Melanocyte of skin (primary cell): ENCODE measurements around the gene ORMDL3. TPM values are rescaled to one million over a fixed set of nuclear protein-coding genes. Genes with fewer than 3 reads are reported as not detected.

Source experiments
- total RNA-seq, 2 donors: library from RNA; depleted of rRNA; stranded (reverse); fragments of >200 nt; gene quantifications; 2 replicates each; pipeline ENCODE4 v1.2.3, GENCODE V29; 2012

ORMDL3 gene
- total RNA-seq: 10 to 100 TPM; 21.3 to 35.8 TPM

DNA sequence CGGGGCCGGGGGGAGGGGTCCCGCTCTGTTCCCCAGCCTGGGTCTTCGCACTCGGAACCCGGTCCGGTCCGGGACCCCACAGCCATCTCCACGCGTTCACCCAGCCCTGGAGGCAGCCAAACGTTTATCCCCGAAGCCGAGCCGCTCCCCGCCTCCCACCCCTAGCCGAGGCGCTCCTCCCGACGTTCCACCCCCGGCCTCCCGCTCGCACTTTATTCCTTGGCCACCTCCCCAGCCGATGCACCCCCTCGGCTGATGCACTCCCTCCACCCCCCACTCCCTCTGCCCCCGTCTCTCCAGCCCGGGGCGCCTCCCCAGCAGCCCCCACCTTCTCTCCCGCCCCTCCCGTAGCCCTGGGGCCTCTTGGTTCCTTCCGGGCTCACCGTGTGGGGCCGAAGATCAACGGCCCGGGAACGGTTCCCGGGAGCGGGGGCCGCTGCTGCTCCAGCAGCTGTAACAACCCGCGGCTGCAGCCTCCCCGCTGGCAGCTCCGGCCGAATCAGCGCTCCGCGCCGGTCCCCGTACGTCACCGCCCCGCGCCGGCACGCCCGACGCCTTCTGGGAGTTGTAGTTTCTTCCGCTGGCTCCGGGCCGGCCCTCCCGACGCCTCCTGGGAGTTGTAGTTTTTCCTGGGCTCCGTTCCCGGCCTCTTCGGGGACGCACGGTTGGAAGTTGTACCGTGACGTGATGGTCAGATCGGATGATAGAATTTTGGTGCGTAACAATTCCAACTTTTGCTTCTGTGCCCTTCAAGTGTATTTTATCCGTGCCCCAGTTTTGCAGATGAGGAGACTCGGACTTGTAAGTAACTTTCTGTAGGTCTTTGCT, at the start of gene ORMDL3, which contains the start of gene LRRC3C:
Gene ORMDL3, minus strand, starts transcription at position 501 of the 828 bp plus-strand sequence. CDS start 3,398 bp downstream, outside the sequence.
Gene LRRC3C, plus strand, starts transcription at position 632 of the 828 bp plus-strand sequence. CDS start 13,792 bp downstream, outside the sequence.

DNA sequence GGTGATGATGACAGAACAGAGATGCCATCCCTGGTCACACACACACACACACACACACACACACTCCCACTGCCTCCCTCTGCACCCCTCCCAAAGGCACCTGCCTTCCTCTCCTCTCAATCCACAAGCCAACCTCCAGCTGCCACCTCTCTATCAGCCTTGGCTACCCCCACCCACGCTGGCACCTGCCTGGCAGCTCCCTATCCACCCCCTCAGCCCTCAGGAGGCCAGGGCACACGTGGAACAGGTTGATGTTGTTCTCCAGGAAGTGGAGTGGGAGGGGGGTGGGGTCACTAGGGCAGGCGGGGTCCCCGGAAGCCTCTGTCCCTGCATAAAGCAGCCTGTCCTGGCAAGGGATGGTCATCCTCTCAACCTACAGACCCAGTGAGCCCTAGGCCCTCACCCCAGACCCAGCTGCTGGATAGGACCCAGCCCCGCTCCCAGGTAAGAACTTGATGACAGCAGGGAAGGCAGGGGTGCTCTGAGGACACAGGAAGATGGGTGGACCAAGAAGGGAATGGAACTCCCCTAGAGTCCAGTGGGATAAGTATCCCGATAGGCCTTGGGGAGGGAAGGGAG, 35.3 kb upstream of the ORMDL3 start, which contains the start of gene GSDMA:
Gene GSDMA, plus strand, starts transcription at position 363 of the 579 bp plus-strand sequence. CDS start 2,684 bp downstream, outside the sequence.

Other genes starting within 250 kb of the ORMDL3 start
- gene PGAP3, start 239.5 kb downstream of the ORMDL3 start, total RNA-seq: 1 to 10 TPM; 4.0 to 8.3 TPM
- gene ERBB2, start 227.5 kb downstream of the ORMDL3 start, total RNA-seq: 10 to 100 TPM; 29.0 to 32.7 TPM
- gene MIEN1, start 197.1 kb downstream of the ORMDL3 start, total RNA-seq: 10 to 100 TPM; 19.6 to 26.8 TPM
- gene GRB7, start 189.7 kb downstream of the ORMDL3 start, total RNA-seq: under 1 TPM in 1 of 2 donors, not detected in 1; 0.33 TPM
- gene IKZF3, start 63.3 kb downstream of the ORMDL3 start, total RNA-seq: not detected
- not detected for gene ZPBP2, start 59.4 kb downstream of the ORMDL3 start, total RNA-seq
- 1 to 10 TPM; 1.7 to 2.0 TPM for gene GSDMB, start 9.0 kb downstream of the ORMDL3 start, total RNA-seq
- not detected for gene LRRC3C, start 131 bp upstream of the ORMDL3 start, total RNA-seq
- not detected for gene GSDMA, start 35.4 kb upstream of the ORMDL3 start, total RNA-seq
- 100 to 1,000 TPM; 112 to 167 TPM for gene PSMD3, start 53.2 kb upstream of the ORMDL3 start, total RNA-seq
- 1 to 10 TPM in 1 of 2 donors, not detected in 1; 1.0 TPM for gene CSF3, start 87.8 kb upstream of the ORMDL3 start, total RNA-seq
- gene MED24, start 126.8 kb upstream of the ORMDL3 start, total RNA-seq: 10 to 100 TPM; 75.7 to 79.3 TPM
- gene THRA, start 135.4 kb upstream of the ORMDL3 start, total RNA-seq: 10 to 100 TPM; 24.1 to 27.0 TPM
- 1 to 10 TPM; 2.4 to 3.3 TPM for gene NR1D1, start 173.0 kb upstream of the ORMDL3 start, total RNA-seq
- gene MSL1, start 194.4 kb upstream of the ORMDL3 start, total RNA-seq: 10 to 100 TPM; 41.6 to 48.3 TPM
- 10 to 100 TPM; 34.4 to 34.6 TPM for gene CASC3, start 212.9 kb upstream of the ORMDL3 start, total RNA-seq
- 1 to 10 TPM; 2.8 to 3.3 TPM for gene RAPGEFL1, start 249.9 kb upstream of the ORMDL3 start, total RNA-seq